Left renal pelvis (tissue), 4 donors: ENCODE results near the gene MCTS1. TPM values are rescaled to one million over a fixed set of nuclear protein-coding genes. Genes with fewer than 3 reads are reported as not detected.
"Not testable (repeated sequence)": the region's sequence is repeated elsewhere in the genome, so short reads cannot be mapped to it uniquely, and the experiment has no call there.

Source experiments
- DNase-seq, 4 donors: peaks; one replicate each; pipeline ENCODE4 v3.0.0-alpha.2; 2013; ENCODE audit warnings: low read depth in 4 of 4, low spot score in 3 of 4
- polyA plus RNA-seq, 4 donors: library from polyadenylated mRNA; unstranded; fragments of 120-200 nt; gene quantifications; one replicate each; pipeline ENCODE4 v1.2.1, GENCODE V29; 2013; ENCODE audit not compliant: insufficient read length in 4 of 4

MCTS1 gene, protein sequence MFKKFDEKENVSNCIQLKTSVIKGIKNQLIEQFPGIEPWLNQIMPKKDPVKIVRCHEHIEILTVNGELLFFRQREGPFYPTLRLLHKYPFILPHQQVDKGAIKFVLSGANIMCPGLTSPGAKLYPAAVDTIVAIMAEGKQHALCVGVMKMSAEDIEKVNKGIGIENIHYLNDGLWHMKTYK
- 10 to 100 TPM; 48.0 to 59.6 (median 56.2) TPM for polyA plus RNA-seq

DNA sequence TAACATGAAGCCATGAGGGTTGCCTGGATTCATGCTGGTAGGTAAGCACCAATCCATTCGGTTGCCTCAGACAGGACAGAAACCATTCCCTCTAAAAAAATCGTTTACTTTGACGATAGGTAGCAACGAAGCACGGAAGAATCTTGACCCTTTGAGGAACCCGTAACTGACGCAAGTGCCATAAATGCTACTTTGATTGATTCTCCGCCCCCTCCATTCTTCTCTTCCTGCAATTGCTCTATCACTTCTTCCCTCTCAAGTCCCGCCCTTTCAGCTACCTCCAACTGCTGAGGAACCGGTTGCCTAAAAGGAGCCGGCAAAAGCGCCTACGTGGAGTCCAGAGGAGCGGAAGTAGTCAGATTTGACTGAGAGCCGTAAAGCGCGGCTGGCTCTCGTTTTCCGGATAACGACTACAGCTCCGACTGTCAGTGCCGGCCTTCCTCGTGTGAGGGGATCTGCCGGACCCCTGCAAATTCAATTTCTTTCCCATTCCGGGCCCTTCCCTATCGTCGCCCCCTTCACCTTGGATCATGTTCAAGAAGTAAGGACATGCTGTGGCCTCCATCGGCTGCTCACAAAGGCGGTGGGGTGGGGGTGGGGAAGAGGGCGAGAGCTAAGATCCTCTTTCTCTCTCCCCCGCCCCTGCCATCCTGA, at the start of gene MCTS1:
Gene MCTS1, plus strand, starts transcription at position 395 of the 654 bp plus-strand sequence. Its CDS starts 136 bp downstream, at position 531.
- peak; percentile 66 to 83 (median 78) for DNase-seq

DNA sequence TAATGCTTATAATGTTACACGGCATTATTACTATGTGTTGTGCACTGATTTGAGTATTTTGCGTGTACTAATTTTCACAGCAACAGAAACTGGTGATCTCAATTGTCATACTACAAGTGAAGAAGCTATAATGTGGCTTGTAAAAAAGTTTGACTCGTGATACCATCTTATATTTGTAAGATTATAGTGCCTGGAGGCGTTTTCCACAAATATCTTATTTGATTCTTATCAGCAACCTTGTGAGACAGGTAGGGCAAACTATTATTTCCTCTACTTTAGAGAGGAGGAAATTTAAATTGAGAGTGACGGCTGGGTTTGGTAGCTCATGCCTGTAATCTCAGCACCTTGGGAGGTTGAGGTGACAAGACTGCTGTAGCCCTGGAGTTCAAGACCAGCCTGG, 47.6 kb upstream of the MCTS1 start:
- no peak for DNase-seq

DNA sequence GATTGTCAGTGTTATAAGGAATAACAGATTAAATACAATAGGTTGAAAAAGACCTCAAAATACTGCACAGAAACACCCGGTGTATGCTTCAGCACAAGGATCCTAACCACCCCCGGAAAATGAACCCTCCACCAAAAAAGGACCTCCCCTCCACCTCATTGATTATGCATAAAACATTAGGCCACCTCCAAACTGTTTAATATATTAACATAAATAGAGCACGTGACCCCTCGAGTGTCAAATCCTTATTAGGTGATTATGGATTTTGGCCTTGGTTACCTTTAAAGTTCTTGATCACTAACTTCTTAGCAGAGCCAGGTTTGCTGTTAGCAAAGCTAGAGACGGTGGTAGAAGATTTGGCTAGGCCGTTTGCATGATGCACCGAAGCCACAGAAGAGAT, 44.1 kb upstream of the MCTS1 start:
- no peak for DNase-seq

DNA sequence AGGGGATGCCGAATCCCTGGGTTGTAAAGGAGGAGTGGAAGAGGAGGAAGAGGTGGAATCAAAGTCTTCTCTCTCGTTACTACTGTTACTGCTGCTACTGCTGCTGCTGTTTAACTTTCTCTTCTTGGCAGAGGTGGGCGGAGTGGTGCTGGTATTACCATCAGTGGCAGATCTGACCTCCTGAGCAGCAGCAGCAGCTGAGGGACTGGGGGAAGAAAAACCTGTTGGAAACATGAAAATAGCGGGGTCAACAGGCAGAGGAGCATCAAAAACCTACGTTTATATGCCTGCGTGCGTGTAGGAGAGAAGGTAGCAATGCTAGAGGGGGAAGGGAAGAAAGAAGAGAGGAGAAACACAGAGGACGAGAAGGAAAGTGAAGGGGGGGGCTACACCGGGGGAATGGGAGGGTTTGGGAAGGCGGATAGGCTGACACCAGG, 43.5 kb upstream of the MCTS1 start:
- DNase-seq, result peak in 1 of 4 donors; percentile 62

DNA sequence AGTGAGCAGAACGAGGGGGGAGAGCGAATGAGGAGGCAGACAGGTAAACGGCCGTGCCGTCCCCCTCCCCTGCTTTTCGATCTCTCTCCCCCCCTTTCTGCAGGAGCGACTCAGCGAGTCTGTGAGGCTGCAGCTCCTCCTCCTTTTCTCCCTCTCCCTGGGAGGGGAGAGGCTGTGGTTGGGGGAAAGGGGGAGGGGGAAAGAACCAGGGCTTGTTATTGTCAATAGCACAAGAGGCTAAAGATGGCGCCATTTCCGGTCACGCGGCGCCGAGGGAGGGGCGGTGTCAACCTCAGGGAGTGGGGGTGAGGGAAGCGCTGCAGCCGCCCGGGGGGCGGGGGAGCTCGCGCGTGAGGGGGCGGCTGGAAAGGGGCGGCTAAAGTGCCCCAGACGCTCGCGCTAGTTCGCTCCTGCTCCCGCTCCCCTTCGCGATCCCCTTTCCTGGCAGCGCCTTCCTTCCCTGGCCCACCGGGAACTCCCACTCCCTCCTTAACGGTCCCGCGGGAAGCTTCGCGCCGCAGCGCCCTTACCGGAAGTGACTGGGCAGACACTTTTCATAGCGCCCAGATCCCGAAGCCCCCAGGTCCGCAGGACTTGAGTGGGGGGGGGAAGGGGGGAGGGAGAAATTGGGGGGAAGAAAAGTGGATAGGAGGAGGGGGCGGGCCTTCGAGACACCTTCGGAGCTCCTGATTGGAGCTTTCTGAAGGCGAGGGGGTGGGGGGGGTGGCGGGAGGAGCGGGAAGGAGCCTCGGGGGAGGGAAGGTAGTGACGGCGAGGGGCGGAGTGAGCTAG, 42.9 kb upstream of the MCTS1 start, which contains the start of gene CUL4B:
Gene CUL4B, minus strand, starts transcription at position 121 of the 792 bp plus-strand sequence. CDS start 324 bp downstream, outside the sequence.
- DNase-seq, result peak; percentile 81 to 90 (median 85)

DNA sequence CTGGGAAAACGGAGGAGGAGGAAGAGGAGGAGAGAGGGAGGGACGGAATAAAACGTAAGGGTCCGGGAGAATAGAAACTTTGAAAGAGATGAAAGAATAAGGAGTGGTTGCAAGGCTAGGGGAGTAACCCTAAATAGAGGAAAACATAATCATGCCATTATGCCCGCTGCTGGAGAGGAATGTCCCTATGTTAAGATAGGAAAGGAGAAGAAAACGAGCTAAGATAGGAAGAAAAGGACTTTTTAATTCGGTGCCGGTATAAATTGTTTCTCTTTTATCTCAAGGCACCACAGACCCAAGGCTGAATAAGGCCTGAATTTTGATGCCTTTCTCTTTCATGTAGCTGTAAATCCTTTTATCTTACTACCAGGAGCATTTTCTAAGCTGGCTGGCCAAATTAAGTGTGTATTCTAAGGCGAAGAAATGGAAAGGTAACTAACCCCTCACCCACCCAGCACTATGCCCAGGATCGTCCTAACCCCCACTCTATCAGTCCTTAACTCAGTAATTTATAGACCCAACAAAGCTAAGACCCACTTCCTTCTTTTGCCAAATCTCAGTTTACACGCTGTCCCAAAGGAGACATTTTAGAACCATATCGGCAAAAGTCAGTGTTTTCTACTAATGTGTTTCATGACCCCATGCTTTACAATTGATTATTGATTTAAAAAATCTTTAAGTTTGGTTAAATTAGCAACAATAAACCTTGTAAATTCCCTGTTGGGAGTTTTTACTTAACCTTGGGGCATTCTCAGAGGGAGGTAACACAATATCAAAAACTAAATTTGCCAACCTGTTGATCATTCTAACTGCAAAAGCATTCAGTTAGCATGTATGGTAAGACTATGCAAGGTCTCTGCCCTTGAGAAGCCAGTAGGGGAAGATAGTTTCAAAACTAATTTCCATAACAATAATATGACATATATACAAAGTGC, 42.0 kb upstream of the MCTS1 start:
- DNase-seq, result no peak

DNA sequence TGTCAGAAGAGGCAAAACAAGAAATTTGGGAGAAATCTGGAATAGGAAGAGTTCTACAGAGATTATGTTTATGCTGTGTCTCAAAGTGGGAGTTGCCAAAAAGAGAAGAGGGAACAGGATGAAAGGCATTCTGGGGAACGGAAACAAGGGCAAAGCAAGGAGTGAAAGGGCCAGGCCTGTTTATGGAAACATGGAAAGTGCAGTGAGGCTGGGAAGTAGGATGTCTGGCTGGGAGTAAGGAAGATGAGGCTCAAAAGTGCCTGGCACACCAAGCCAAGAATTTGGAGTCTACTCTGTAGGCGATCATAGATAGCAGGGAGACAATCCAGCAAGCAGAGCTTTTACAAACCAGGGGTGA, 41.4 kb upstream of the MCTS1 start:
- DNase-seq, result no peak

DNA sequence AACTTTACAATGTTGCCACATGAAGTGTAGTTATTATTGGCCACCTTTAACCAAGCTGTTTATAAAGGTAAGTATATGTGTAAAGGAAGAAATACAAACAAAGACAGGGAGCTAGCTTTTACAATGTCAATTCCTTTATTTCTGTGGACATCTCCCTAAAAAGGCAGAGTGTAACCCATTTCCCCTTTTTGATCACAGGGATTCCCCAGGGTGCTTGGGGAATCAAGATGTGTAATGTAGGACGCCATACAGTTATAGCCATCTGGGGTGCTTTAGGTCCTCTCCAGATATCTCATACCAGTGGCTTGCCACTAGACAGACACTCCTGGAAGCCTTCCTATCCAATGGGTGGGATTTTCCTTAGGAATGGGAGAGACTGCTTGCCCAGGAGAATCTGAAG, 39.0 kb upstream of the MCTS1 start:
- no peak for DNase-seq

DNA sequence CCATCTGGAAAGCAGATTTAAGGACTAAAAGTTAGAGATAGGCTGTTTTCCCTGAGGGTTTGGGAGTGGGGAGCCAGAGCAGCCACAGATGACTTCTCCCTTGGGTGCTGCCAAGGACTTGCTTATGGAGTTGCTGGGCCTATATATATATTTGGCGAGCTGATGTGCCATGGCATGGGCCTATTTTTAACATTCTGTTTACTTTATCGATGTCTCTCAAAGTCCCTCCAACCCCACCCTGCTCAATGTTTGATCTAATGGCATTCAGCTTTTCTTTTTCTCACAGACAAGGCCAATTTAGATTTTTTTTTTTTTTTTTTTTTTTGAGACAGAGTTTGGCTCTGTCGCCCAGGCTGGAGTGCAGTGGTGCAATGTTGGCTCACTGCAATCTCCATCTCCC, 37.1 kb upstream of the MCTS1 start:
- DNase-seq, result no peak

DNA sequence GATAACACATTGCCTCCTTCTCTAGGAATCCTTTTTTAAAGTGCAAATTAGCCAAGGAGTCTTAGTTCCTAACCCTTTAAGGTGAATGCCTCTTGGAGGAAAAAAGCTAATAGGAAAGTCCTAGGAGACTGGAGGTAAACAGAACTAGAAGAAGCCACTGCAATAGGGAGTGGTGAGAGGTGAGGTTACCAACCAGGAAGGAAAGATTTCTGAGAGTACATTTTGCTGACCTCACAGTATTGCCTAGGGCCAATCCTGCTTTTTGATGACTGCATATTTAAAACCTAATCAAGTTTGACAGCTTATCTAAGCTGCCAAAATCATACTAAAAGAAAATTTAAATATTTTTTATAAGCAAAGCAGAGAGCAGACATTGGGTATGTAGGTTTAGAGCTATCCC, 35.9 kb upstream of the MCTS1 start:
- DNase-seq, result no peak

DNA sequence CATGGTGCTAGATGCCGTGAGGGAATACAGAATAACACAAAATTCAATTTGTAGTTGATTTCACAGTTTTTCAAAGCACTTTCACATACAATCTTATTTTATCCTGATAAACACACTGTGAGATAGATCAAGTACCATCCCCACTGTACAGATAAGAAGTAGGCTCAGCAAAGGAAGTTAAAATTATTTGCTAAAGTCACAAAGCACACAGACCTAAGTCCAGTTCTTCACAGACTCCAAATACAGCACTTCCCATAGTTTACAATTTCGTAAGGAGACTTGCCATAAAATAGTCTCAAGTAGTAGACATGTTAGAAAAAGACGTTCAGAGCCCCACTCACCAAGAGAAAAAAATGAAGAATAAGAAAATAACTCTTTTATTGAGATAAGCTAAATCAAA, 35.3 kb upstream of the MCTS1 start:
- DNase-seq, result no peak

DNA sequence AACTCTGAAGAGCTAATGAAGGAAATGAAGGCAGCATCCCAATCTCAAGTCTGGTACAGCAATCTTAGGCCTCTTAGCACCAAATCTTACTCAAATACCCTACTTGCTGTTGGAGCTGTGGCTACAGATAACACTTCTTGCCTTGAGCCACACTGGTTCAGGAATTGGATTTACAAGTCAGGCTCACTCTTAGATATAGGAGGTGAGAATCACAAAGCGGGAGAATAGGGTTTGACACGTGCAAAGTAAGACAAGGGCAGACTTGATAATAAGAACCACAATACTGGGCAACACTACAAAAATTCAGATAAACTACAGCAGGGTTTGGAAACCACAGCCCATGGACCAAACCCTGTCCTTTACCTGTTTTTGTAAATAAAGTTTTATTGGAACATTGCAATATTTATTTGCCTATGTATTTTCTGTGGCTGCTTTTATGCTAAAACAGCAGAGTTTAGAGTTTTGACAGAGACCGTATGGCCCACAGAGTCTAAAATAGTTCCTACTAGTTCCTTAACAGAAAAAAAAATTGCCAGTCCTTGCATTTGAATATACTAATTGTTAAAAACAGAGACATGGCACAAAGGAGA, 33.8 kb upstream of the MCTS1 start:
- DNase-seq, result no peak

DNA sequence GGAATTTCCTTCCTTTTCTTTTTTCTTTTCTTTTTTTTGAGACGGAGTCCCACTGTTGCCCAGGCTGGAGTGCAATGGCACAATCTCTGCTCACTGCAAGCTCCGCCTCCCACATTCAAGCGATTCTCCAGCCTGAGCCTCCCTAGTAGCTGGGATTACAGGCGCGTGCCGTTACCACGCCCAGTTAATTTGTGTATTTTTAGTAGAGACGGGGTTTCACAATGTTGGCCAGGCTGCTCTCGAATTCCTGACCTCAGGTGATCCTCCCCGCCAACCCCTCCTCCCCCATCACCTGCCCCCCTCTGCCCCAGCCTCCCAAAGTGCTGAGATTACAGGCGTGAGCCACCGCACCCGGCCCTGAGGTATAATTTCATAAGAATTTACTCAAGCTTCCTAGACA, 30.1 kb upstream of the MCTS1 start:
- not testable (repeated sequence) for DNase-seq

DNA sequence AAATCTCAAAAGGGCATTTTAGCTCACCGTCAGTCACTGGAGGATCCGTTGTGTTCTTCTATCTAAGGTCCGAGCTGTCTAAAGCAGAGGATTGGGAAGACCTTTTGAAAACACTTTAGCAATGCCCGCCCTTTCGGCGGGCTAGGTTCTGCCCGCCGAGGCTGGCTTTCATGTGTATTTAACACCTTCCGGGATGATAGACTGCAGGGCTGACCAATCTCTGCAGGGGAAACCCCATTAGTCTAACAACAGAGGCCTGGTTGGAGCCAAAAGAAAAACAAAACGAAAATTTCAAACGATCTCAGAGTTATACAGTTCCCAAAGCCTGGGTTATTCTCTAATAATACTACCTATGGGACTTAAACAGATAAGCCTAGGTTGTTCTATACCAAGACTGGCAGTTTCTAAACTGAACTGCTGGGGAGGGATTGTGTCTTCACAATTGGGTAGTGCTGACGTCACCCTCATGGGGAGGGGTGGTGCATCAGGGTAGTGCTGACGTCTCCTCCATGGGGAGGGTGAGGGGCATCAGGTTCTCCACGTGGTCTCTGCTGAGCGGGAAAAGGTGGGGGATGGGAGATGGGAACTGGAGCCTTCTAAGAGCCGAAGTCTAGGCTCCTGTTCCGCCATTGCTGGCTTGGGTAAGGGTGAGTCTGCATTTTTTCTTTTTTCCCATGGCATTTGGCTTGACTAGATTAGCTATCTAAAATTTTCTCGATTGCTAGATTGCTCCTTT, 28.4 kb upstream of the MCTS1 start:
- DNase-seq, result no peak

DNA sequence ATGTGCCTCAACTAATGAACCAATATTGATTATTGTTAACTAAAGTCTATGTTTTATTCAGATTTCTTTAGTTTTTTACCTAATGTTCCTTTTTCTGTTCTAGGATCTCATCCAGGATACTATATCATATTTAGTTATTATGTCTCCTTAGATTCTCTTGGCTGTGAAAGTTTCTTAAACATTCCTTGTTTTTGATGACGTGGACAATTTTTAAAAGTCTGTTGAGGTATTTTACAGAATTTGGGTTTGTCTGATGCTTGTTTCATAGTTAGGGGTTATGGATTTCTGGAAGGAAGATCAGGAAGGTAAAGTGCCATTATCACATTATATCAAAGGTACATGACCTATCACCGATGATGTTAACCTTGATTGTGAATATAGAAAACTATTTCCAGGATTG, 18.2 kb upstream of the MCTS1 start:
- DNase-seq, result no peak

DNA sequence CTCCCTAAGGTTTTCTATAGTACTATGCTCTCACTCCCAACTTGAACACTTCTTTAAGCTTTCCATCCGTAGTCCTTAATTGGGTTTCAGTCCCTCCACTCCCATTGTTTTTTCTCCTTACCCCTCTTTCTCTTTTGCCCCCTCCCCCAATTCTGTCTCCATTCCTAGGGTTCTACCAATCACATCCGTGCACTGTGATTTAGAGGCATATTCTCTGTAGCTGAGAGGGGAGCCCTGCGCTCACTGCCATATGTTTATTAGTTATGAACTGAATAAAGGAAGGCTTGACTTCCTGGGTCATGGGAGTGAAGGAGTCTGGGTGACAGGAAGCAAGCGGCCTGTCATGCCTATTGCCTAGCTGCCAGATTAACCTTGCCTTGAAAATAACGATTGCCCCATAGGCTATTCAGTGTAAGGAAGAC, 471 bp downstream of the MCTS1 start:
- DNase-seq, result peak in 2 of 4 donors; percentile 0 to 1

DNA sequence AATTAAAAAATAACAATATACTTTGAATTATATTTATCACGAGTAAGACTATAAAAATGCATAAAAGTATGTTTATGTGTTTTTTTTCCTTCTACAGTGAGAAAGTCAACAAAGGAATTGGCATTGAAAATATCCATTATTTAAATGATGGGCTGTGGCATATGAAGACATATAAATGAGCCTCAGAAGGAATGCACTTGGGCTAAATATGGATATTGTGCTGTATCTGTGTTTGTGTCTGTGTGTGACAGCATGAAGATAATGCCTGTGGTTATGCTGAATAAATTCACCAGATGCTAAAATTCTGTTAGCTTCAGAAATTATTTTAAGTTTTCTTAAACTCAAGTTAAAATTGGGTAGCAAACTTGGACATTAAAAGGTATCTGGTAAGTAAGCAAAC, 8.2 kb downstream of the MCTS1 start:
- DNase-seq, result no peak

DNA sequence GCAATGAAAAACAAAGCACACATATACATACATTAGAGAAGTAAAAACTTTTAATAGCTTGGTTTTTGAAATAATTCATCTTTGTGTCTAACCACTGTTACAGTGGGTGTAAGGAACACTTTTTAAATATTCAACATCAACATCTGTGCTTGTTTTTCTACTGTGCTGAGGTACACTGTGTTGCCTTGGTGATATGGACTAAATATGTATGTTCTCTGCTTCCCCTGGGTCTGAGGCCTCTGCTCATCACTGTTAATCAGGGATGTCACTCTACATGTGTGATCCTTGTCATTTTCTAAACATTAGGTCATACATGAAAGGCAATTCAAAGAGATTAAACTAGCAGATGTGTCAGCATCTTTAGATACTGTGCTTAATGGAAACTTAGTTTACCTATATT, 10.9 kb downstream of the MCTS1 start:
- DNase-seq, result no peak

DNA sequence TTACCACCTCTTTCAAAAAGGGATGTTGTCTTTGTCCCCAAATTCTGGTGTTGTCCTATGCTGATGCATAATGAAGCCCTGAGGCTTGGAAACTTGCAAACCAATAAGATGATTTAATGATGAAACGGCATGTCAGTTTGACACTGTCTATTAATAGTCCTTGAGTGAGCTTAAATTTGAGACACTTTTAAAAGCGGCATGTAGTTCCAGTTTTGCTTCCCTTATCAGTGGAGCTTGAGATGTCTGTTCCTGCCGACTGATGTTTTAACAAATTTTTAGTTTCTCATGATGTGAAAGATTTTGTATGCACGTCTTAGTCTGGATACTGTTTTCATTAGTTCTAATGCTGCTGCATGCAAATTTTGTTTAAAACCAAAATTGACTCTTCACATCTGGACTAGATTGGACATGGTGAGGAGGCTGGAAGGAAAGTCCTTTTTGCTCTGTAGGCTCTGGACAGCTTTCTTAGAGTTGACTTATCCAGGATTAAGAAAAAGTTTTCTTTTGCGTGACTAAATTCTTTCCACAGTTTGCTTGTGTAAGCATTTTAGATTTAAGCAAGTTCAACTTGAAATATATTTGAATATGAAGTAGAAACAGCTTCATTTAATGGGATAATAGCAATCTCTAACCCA, 14.2 kb downstream of the MCTS1 start:
- DNase-seq, result no peak
